ENCODE measurements around the gene FNBP1.
"Not testable (repeated sequence)": the region's sequence is repeated elsewhere in the genome, so short reads cannot be mapped to it uniquely, and the experiment has no call there.

The FNBP1 gene

GRCh38 chr9:129938291-129938979 lies 104.6 kb downstream of the FNBP1 start:
- no peak for DNase-seq (ENCODE audit: low read depth)
- H3K4me3 ChIP-seq (ENCODE audit: low read depth, low read length), result no peak overlapping the region
- TF ChIP-seq CTCF (IDR thresholded peaks at IDR 0.05; ENCODE audit: control insufficient read depth, extremely low read depth, insufficient read depth), result no peak

- not testable (repeated sequence) for DNase-seq (ENCODE audit: low read depth); H3K4me3 ChIP-seq (ENCODE audit: low read depth, low read length)
Measured at GRCh38 chr9:129937879-129938278, 105.1 kb downstream of the FNBP1 start.

GRCh38 chr9:129936222-129936621 lies 106.8 kb downstream of the FNBP1 start:
- no peak for DNase-seq (ENCODE audit: low read depth)
- no peak overlapping the region for H3K4me3 ChIP-seq (ENCODE audit: low read depth, low read length)
- TF ChIP-seq CTCF (IDR thresholded peaks at IDR 0.05; ENCODE audit: control insufficient read depth, extremely low read depth, insufficient read depth), result no peak

- no peak for DNase-seq (ENCODE audit: low read depth)
- no peak for TF ChIP-seq CTCF (IDR thresholded peaks at IDR 0.05; ENCODE audit: control insufficient read depth, extremely low read depth, insufficient read depth)
- H3K4me3 ChIP-seq (ENCODE audit: low read depth, low read length), result no peak overlapping the region
Measured at GRCh38 chr9:129934780-129935179, 108.2 kb downstream of the FNBP1 start.

- no peak overlapping the region for H3K4me3 ChIP-seq (ENCODE audit: low read depth, low read length)
- no peak for TF ChIP-seq CTCF (IDR thresholded peaks at IDR 0.05; ENCODE audit: control insufficient read depth, extremely low read depth, insufficient read depth)
- no peak for DNase-seq (ENCODE audit: low read depth)
Measured at GRCh38 chr9:129934041-129934591, 108.9 kb downstream of the FNBP1 start.

- TF ChIP-seq CTCF (IDR thresholded peaks at IDR 0.05; ENCODE audit: control insufficient read depth, extremely low read depth, insufficient read depth), result no peak
- DNase-seq (ENCODE audit: low read depth), result no peak
- H3K4me3 ChIP-seq (ENCODE audit: low read depth, low read length), result no peak overlapping the region
Measured at GRCh38 chr9:129933185-129934040, 109.6 kb downstream of the FNBP1 start.

Data from LNCaP clone FGC (cell line).